H1 (cell line): ENCODE data around the gene INPP5A.

Source experiments
- CTCF ChIP-seq, 3 experiments: IDR thresholded peaks; 1 replicate in 2 of 3; 2 replicates in 1 of 3; pipeline versions ENCODE4 v1.5.1 to v1.6.1; 2011; ENCODE audit warnings: low read length in 3 of 3, mild to moderate bottlenecking in 3 of 3, inconsistent platforms in 2 of 3, low read depth in 1 of 3, moderate library complexity in 1 of 3; ENCODE audit not compliant: insufficient read depth in 1 of 3; ENCODE audit errors: control extremely low read depth in 1 of 3
- RFX5 ChIP-seq: IDR thresholded peaks from 2 replicates; pipeline ENCODE4 v1.6.1; 2011; ENCODE audit warnings: low read depth, low read length, improper control_type of control experiment, borderline replicate concordance

GRCh38 chr10:132544744-132545658 is 7.4 kb downstream of the INPP5A start:
- TF ChIP-seq CTCF (IDR thresholded peaks at IDR 0.05; ENCODE audit: control extremely low read depth in 1 of 3, insufficient read depth in 1 of 3, low read depth in 1 of 3, low read length in 3 of 3) (no peak), RFX5 (no peak)
